ENCODE measurements around the gene VEZT.

Gene VEZT

GRCh38 chr12:95325501-95325900 is 107.9 kb downstream of the VEZT start:
- no peak for DNase-seq (ENCODE audit: low read depth)
- TF ChIP-seq CTCF (IDR thresholded peaks at IDR 0.05; ENCODE audit: low read length, missing control alignments), result no peak
- no peak overlapping the region for H3K4me3 ChIP-seq (replicated peaks; ENCODE audit: low read depth, low read length)

- no peak for TF ChIP-seq CTCF (IDR thresholded peaks at IDR 0.05; ENCODE audit: low read length, missing control alignments)
- DNase-seq (ENCODE audit: low read depth), result peak; percentile 83
Observed at GRCh38 chr12:95326445-95326844, 108.8 kb downstream of the VEZT start.

GRCh38 chr12:95326855-95327254 is 109.2 kb downstream of the VEZT start:
- TF ChIP-seq CTCF (IDR thresholded peaks at IDR 0.05; ENCODE audit: low read length, missing control alignments), result no peak
- no peak overlapping the region for H3K4me3 ChIP-seq (replicated peaks; ENCODE audit: low read depth, low read length)
- no peak for DNase-seq (ENCODE audit: low read depth)

More at GRCh38 chr12:95326445-95326844, 108.8 kb downstream of the VEZT start:
- H3K4me3 ChIP-seq (replicated peaks; ENCODE audit: low read depth, low read length), result no peak overlapping the region

GRCh38 chr12:95328708-95329107 is 111.1 kb downstream of the VEZT start:
- TF ChIP-seq CTCF (IDR thresholded peaks at IDR 0.05; ENCODE audit: low read length, missing control alignments), result no peak
- DNase-seq (ENCODE audit: low read depth), result no peak
- H3K4me3 ChIP-seq (replicated peaks; ENCODE audit: low read depth, low read length), result no peak overlapping the region

- peak overlapping the region; percentile 25 for H3K4me3 ChIP-seq (replicated peaks; ENCODE audit: low read depth, low read length)
Observed at GRCh38 chr12:95335948-95336347, 118.3 kb downstream of the VEZT start.

GRCh38 chr12:95336387-95337067 is 118.9 kb downstream of the VEZT start:
- peak; percentile 99 for TF ChIP-seq CTCF (IDR thresholded peaks at IDR 0.05; ENCODE audit: low read length, missing control alignments)
- H3K4me3 ChIP-seq (replicated peaks; ENCODE audit: low read depth, low read length), result peak overlapping the region; percentile 25
- DNase-seq (ENCODE audit: low read depth), result peak; percentile 91

More at GRCh38 chr12:95335948-95336347, 118.3 kb downstream of the VEZT start:
- TF ChIP-seq CTCF (IDR thresholded peaks at IDR 0.05; ENCODE audit: low read length, missing control alignments), result no peak
- DNase-seq (ENCODE audit: low read depth), result no peak

- no peak overlapping the region for H3K4me3 ChIP-seq (replicated peaks; ENCODE audit: low read depth, low read length)
- DNase-seq (ENCODE audit: low read depth), result peak; percentile 11
- no peak for TF ChIP-seq CTCF (IDR thresholded peaks at IDR 0.05; ENCODE audit: low read length, missing control alignments)
Observed at GRCh38 chr12:95337146-95337545, 119.5 kb downstream of the VEZT start.
